Neural progenitor cell (in vitro differentiated cells): ENCODE results near the gene LYRM4. TPM values are rescaled to one million over a fixed set of nuclear protein-coding genes. Genes with fewer than 3 reads are reported as not detected.

Experiments
- DNase-seq: peaks from one replicate; pipeline ENCODE4 v3.0.0-alpha.2; 2016; ENCODE audit warnings: low spot score
- H2AFZ ChIP-seq: fragments of 200-600 bp; sonication (generic); replicated peaks from 2 replicates; pipeline ENCODE4 v1.6.1; 2016; ENCODE audit warnings: antibody characterized with exemption
- H3F3A ChIP-seq: fragments of 200-600 bp; sonication (generic); 2 replicates; pipeline ENCODE4 v1.6.1; 2016; ENCODE audit warnings: antibody characterized with exemption, low read depth
- H3K27ac ChIP-seq: fragments of 200-600 bp; sonication (generic); 2 replicates; pipeline ENCODE4 v1.5.1; 2016; ENCODE audit warnings: mild to moderate bottlenecking
- H3K27me3 ChIP-seq: fragments of 200-600 bp; sonication (generic); 2 replicates; pipeline ENCODE4 v1.6.1; 2016; ENCODE audit warnings: mild to moderate bottlenecking, moderate library complexity
- H3K36me3 ChIP-seq: fragments of 200-600 bp; sonication (generic); 2 replicates; pipeline ENCODE4 v1.5.1; 2016
- H3K4me1 ChIP-seq: fragments of 200-600 bp; sonication (generic); 2 replicates; pipeline ENCODE4 v1.6.1; 2016; ENCODE audit warnings: mixed run types
- H3K4me2 ChIP-seq: fragments of 200-600 bp; sonication (generic); 2 replicates; pipeline ENCODE4 v1.6.1; 2016
- H3K4me3 ChIP-seq: fragments of 200-600 bp; sonication (generic); 2 replicates; pipeline ENCODE4 v1.5.1; 2016
- H3K79me2 ChIP-seq: fragments of 200-600 bp; sonication (generic); 2 replicates; pipeline ENCODE4 v1.6.1; 2016; ENCODE audit warnings: low read depth
- H3K9ac ChIP-seq: fragments of 200-600 bp; sonication (generic); 2 replicates; pipeline ENCODE4 v1.6.1; 2016
- H3K9me3 ChIP-seq: fragments of 200-600 bp; sonication (generic); 2 replicates; pipeline ENCODE4 v1.5.1; 2016; ENCODE audit warnings: low read depth
- H4K20me1 ChIP-seq: fragments of 200-600 bp; sonication (generic); 2 replicates; pipeline ENCODE4 v1.6.1; 2016; ENCODE audit warnings: low read depth
- H3K27ac Mint-ChIP-seq: 3 replicates; pipeline ENCODE4 v1.8.0; 2021; ENCODE audit warnings: mixed read lengths
- H3K27me3 Mint-ChIP-seq: 2 replicates; pipeline ENCODE4 v1.8.0; 2022; ENCODE audit warnings: low read depth, mild to moderate bottlenecking, inconsistent platforms, moderate library complexity, mixed read lengths; ENCODE audit not compliant: insufficient read depth
- H3K36me3 Mint-ChIP-seq: 3 replicates; pipeline ENCODE4 v1.8.0; 2021; ENCODE audit warnings: mixed read lengths
- H3K4me1 Mint-ChIP-seq: 3 replicates; pipeline ENCODE4 v1.8.0; 2021; ENCODE audit warnings: mixed read lengths
- H3K4me3 Mint-ChIP-seq: 3 replicates; pipeline ENCODE4 v1.8.0; 2021; ENCODE audit warnings: mild to moderate bottlenecking, moderate library complexity, mixed read lengths
- H3K9me3 Mint-ChIP-seq: 3 replicates; pipeline ENCODE4 v1.8.0; 2020; ENCODE audit warnings: mixed read lengths
- CTCF ChIP-seq: fragments of 200-600 bp; sonication (generic); IDR thresholded peaks from 2 replicates; pipeline ENCODE4 v1.5.1; 2017; ENCODE audit warnings: antibody characterized with exemption, mild to moderate bottlenecking
- EZH2 ChIP-seq: fragments of 200-600 bp; sonication (generic); IDR thresholded peaks from 2 replicates; pipeline ENCODE4 v1.6.1; 2017; ENCODE audit warnings: antibody characterized with exemption, mild to moderate bottlenecking, moderate library complexity
- EZH2phosphoT487 ChIP-seq: fragments of 200-600 bp; sonication (generic); IDR thresholded peaks from 2 replicates; pipeline ENCODE4 v1.6.1; 2017; ENCODE audit warnings: antibody characterized with exemption
- total RNA-seq: library from RNA; depleted of rRNA; stranded (reverse); fragments of >200 nt; gene quantifications from 2 replicates; pipeline ENCODE4 v1.2.3, GENCODE V29; 2015; ENCODE audit warnings: low replicate concordance

LYRM4 gene
- total RNA-seq, 1 donor from 2014 or later: 23.9 TPM

- TF ChIP-seq EZH2phosphoT487: no peak
- no peak for TF ChIP-seq EZH2
- TF ChIP-seq CTCF: no peak
- H4K20me1 ChIP-seq: peaks cover 5% of the 10 kb centered on the region
- no peaks in the 10 kb centered on the region for H3K36me3 ChIP-seq
- H3K4me1 ChIP-seq: peaks cover 14% of the 10 kb centered on the region
- no peak overlapping the region for H2AFZ ChIP-seq
- H3K9me3 ChIP-seq: no peaks in the 10 kb centered on the region
- peaks cover 4% of the 10 kb centered on the region for H3F3A ChIP-seq
- H3K27ac ChIP-seq: no peak overlapping the region
- H3K27me3 Mint-ChIP-seq: peaks cover 10% of the 10 kb centered on the region
- H3K4me1 Mint-ChIP-seq: peaks cover 7% of the 10 kb centered on the region
- H3K27ac Mint-ChIP-seq: no peak overlapping the region
- H3K4me3 Mint-ChIP-seq: no peak overlapping the region
- H3K79me2 ChIP-seq: no peaks in the 10 kb centered on the region
- H3K4me2 ChIP-seq: no peak overlapping the region
- no peaks in the 10 kb centered on the region for H3K9me3 Mint-ChIP-seq
- H3K9ac ChIP-seq: no peak overlapping the region
- peaks cover 41% of the 10 kb centered on the region for H3K27me3 ChIP-seq
- no peak for DNase-seq
- H3K36me3 Mint-ChIP-seq: no peaks in the 10 kb centered on the region
- no peak overlapping the region for H3K4me3 ChIP-seq
These were observed 170.1 kb downstream of the LYRM4 start for GRCh38 chr6:5090603-5091002.

GRCh38 chr6:5089481-5090438 is 171.0 kb downstream of the LYRM4 start:
- no peak for TF ChIP-seq EZH2
- no peak for TF ChIP-seq CTCF
- no peak for TF ChIP-seq EZH2phosphoT487
- no peak overlapping the region for H3K27ac Mint-ChIP-seq
- Histone ChIP-seq H3K36me3 (no peaks in the 10 kb centered on the region), H3F3A (peaks cover 4% of the 10 kb centered on the region), H3K27ac (no peak overlapping the region), H3K9me3 (no peaks in the 10 kb centered on the region), H3K9ac (no peak overlapping the region), H3K4me2 (no peak overlapping the region), H4K20me1 (peaks cover 5% of the 10 kb centered on the region), H3K4me1 (peaks cover 17% of the 10 kb centered on the region), H3K79me2 (no peaks in the 10 kb centered on the region), H3K4me3 (no peak overlapping the region), H2AFZ (no peak overlapping the region), H3K27me3 (peaks cover 49% of the 10 kb centered on the region)
- H3K36me3 Mint-ChIP-seq: no peaks in the 10 kb centered on the region
- H3K27me3 Mint-ChIP-seq: peaks cover 10% of the 10 kb centered on the region
- no peaks in the 10 kb centered on the region for H3K9me3 Mint-ChIP-seq
- no peak for DNase-seq
- H3K4me1 Mint-ChIP-seq: peaks cover 8% of the 10 kb centered on the region
- no peak overlapping the region for H3K4me3 Mint-ChIP-seq

- TF ChIP-seq EZH2phosphoT487: no peak
- no peak for TF ChIP-seq CTCF
- TF ChIP-seq EZH2: no peak
- Mint-ChIP-seq H3K27me3 (peaks cover 10% of the 10 kb centered on the region), H3K9me3 (no peaks in the 10 kb centered on the region), H3K27ac (no peak overlapping the region), H3K4me1 (peaks cover 9% of the 10 kb centered on the region), H3K4me3 (no peak overlapping the region), H3K36me3 (no peaks in the 10 kb centered on the region)
- H3K4me3 ChIP-seq: no peak overlapping the region
- H3K4me2 ChIP-seq: no peak overlapping the region
- H3K36me3 ChIP-seq: no peaks in the 10 kb centered on the region
- no peak overlapping the region for H2AFZ ChIP-seq
- peaks cover 20% of the 10 kb centered on the region for H3K4me1 ChIP-seq
- H3K9me3 ChIP-seq: no peaks in the 10 kb centered on the region
- H3F3A ChIP-seq: peaks cover 4% of the 10 kb centered on the region
- no peaks in the 10 kb centered on the region for H3K79me2 ChIP-seq
- peaks cover 5% of the 10 kb centered on the region for H4K20me1 ChIP-seq
- peaks cover 59% of the 10 kb centered on the region for H3K27me3 ChIP-seq
- H3K27ac ChIP-seq: no peak overlapping the region
- DNase-seq: no peak
- no peak overlapping the region for H3K9ac ChIP-seq
These were observed 172.0 kb downstream of the LYRM4 start for GRCh38 chr6:5088780-5089179.
